HG02973 (cell line): ENCODE data around the gene KCTD10.
"Not testable (repeated sequence)": the region's sequence is repeated elsewhere in the genome, so short reads cannot be mapped to it uniquely, and the experiment has no call there.

Experiments
- ATAC-seq: cut with Tn5 transposase; IDR thresholded peaks from one replicate; pipeline ENCODE4 v1.9.1; 2021; ENCODE audit warnings: moderate library complexity; ENCODE audit not compliant: unreplicated experiment

The KCTD10 gene

DNA sequence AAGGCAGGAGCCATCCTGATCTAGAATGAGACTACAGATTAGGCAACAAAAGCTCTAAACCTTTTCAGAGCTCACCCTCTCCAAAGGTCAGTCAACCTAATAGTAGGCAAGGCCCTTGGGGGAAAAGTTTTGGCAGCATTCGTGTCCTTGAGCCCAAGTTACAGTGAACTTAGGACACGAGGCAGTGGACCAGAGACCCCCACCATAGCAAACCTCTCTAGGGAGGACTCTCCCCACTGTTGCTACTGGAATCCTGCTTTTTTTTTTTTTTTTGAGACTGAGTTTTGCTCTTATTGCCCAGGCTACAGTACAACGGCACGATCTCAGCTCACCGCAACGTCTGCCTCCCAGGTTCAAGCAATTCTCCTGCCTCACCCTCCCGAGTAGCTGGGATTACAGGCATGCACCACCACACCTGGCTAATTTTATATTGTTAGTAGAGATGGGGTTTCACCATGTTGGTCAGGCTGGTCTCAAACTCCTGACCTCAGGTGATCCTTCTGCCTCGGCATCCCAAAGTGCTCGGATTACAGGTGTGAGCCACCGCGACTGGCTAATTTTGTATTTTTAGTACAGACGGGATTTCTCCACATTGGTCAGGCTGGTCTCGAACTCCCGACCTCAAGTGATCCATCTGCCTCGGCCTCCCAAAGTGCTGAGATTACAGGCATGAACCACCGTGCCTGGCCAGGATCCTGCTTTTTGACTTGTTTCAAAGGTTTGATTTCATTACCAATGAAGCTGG is 3.4 kb downstream of the KCTD10 start:
- ATAC-seq, result not testable (repeated sequence)

DNA sequence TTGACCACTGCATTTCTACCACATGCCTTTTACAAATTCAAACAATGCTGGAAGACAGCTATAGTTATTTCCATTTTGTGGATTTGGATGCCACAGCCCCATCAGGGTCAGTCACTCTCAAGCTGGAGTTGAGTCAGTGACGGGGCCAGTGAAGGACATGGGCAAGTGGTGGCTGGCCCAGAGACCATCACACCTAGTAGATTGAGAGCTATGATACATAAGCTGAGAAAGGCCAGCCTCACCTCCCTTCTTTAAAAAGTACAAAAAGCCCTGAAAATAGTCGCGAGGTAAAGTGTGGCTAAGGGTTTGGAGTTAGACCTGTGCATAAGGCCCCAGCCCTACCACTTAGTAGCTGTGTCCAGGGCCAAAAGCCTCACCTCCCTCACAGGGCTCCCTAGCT is 4.1 kb downstream of the KCTD10 start:
- ATAC-seq, result no peak

DNA sequence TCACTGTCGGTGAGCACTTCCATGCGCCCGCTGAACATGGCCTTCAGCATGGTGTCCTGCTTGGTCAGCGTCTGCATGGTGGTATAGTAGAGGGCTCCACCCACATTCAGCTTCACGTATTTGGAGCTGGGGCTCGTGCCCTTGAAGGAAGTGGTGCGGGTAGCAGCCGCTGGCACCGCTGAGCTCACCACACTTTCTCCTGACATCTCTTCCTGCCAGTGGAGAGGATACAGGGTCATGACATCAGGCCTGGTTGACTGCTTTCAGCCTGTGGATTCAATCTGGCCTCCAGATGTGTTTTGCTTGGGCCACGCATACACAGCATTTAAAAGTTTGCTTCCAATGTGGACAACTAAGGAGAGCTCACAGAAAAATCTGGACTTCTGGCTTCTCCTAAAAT is 7.6 kb downstream of the KCTD10 start:
- ATAC-seq, result no peak

DNA sequence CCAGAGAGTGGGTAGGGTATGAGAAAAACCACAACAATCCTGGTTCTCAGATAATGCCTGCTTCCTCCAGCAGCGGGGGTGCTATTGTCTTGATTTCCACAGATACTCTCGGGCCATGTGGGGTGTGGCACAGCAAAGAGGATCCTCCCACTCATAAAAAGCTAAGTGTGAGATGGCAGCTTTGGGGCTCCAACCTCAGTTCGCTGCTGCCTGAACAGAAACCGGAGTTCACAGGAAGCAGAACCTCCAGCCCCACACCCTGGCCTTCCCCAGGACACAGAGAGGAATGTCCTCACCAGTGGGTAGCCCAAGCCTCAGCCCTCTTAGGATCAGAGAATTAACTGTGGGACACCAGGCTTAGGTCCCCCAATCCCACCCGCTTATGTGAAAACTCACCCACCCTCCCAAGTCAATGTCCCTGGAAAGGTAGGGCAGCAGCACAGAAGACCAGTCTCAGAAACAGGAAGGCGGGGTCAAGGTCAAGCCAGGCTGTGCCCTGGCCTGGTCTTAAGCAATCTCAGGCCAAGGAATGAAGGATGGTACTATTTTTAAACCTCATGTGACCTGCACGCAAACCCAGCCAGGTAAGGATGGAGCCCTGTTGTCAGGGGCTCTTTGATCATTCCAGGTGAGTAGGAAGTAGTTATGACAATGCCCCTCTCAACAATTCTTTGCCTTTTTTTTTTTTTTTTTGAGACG is 9.0 kb downstream of the KCTD10 start:
- no peak for ATAC-seq

DNA sequence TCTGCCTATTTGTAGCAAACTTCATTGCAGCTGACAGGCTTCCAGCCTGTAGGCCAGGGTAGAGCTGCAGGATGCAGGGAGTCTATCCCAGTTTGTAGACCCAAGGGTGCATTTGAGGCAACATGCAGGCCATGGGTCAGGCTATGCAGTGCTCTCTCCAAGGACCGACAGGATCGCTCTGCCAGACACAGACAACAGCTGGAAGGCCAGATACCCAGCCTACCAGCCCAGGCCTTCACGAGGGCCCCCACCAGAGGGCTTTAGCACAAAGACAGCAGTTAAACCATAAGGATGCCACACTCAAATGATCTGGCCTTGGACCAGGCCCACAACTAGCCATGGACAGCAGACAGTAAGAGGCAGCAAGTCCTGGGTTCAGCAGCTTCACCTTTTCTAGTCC is 10.3 kb downstream of the KCTD10 start:
- no peak for ATAC-seq

DNA sequence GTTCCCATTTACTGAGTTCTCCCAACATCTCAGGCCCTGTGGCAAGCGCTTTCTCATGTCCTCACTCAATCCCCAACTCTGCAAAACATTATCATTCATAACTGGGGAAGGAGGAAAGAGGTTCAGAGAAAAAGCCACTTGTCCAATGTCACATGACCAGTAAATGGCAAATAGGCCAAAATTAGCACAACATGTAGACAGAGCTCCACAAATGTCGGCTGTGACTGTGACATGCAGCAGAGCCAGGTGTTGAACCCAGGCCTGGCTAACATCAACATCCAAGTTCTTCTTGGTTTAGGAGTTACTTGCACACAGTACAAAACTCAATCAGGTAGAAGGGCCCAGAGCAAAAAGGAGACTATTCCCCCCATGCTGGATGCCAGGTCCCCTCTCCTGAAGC is 10.8 kb downstream of the KCTD10 start:
- no peak for ATAC-seq

DNA sequence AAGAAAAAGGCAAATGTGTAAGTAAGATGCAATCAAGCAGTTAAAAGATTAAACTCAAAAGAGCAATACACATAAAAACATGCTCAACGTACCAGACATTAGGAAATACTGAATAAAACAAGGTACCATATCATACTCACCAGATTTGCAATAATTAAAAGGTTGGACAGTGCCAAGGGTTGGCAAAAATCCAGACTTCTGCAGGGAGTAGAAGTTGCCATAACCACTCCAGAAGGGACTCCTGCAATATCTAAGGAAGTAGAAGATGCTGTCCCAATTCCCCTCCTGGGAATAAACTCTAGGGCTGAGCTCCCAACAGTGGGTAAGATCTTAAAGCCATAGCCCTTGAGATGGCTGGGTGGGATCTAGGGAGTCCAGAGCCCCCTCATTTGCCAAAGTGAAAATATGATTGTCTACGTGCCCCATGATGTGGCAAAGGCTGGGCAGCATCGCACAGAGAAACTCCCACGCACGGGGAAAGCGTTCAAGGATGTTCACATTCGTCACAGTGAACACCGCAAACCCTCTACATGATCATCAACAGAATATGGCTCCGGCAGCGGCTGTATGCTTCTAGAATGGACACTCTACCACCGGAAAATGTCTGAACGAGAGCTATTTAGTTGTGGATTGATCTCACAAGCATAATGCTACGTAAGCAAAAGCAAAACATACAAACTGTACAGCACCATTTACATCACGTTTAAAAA is 12.3 kb downstream of the KCTD10 start:
- no peak for ATAC-seq

DNA sequence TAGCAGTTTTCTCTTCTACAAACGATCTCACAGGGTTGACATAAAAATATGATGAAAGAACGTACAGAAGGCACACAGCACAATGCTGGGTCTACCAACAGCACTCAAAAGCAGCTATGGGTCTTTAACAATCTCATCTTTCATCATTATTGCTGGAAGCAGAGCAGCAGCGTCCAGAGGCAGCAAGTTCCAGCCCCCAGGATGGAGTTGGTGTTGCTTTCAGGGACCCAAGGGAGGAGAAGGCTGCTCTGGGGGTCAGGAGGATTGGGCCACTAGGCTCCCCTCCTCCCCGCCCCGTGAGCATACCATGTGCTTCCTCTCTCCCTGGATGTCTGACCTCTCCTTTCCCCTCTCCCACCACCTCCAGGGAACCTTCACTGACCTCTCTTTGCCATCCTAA is 13.3 kb downstream of the KCTD10 start:
- no peak for ATAC-seq

DNA sequence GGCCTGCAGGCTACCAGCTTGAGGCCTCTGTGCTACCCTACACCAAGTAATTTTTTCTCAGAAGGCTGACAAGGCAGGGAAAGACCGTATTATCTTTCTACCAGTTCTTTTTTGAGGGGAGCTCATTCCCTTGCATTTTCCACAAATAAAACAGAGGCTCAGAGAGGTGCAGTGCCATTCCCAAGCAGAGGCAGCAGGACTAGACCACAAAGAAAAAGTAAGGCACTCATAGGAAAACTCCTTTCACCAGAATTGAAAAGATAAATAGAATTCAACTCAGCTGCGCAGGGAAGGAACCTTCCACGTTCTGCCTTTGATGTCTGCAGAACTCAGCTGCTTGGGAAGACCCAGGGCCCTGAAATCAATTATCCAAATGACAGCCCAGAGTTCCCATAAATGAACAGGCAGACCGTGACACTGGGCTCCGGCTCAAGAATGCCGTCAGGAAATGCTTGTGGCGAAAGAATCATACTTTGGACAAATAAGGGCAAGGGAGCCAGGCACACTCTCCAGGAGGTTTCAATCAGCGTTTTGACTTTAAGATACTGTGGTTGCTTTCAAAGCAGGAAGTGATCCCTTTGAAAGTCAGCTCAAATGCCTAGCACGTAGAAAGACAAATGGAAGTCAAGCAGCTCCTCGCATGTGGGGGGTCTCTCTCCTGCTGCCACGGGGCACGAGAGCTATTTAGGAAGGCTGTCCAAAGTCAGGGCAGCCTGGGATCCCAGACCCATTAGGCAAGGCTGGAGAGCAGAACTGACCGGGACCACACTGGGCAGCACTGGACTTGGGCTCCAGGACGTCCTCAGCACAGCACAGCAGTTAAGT is 14.0 kb downstream of the KCTD10 start:
- ATAC-seq, result no peak

DNA sequence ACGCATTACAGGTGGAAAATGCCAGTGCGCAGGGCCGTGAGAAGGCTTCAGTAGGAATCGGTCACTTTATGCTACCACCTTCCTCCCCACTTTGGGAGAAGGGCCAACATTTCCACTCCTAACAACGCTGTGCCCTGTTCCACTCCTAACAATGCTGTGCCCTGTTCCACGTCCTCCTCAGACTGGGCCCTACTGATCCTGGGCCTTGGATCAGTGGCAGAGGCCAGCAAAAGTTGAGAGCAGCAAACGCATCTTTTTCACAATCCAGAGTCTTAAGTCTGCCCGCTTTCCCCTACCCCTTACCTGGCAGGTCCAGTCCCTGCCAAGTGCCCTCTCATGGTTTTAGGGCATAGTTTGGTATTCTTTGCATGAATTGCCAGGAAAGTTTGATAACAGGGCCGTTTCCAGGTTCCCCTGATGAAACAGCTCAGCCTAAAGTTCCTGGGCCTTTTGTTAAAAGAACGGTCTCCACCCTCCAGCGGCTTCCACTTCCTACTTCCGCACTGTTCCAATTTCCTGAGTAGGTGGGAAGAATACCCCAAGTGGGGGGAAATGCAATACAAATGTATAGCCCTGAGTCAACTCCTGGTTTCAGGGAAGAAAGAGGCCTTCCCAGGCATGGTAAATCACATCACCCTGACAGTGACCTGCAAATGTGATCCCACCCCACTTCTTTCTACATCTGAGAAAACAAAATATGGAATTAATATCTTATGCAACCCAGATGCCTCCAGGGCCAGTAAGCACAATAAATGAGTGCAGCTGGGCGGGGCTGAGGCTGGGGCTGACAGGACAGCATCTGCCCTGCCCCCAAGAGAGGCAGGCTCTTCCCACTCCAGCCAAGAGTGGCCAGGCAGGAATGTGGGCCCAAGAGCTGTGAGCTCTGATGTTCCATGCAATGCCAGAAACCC is 15.0 kb downstream of the KCTD10 start:
- no peak for ATAC-seq

DNA sequence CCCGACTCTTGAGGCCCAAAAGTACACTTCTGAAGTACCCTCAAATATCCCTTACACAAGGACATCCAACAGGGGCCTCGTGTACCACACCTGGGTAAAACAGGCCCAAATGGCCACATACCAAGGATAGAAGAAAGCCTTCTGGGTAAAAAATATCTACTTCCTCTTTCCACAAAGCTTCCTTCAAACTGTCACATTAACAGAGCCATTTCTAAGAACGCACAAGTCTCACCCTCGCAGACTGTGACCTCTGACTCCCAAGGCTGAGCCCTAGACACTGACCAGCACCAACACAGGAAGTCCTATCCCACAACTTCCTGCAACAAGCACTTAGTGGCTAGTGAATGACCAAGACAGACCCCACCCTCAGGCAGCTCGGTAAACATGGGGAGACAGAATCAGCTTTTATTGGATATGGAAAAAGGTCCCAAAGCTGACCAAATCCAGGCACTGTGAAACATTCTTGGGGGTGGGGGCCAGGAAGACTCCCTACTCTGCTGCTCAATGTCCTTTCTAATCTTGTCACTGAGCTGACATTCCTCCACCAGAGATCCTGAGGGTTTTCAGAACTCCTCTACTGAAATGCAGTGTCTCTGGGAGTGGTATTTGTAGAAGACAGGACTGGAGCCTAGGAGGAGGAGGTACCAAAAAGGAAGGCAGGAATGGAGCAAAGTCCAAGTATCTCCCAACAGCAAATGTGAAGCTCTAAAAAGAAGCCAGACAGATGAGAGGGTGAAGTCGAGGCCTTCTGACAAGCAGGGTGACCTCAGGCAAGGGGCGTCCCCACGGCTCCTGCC is 15.9 kb downstream of the KCTD10 start:
- no peak for ATAC-seq

DNA sequence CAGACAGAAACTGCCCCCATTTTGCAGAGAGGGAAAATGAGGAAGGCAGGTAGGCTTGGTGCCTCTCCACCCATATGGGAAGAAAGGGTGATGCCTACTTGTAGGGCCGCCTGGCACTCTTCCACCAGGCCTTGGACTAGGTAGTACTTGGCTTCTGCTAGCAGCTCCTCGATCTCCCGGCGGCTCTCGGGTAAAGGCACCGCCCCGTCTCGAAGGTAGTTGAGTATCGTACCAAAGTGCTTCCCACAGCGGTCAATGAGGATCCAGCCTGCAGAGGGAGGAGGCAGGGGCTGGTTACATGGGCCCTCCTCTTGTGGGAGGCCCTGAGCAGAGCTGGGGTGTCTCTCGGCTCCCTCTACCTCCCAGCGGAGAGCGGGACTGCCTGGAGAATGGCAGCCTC is 16.6 kb downstream of the KCTD10 start:
- no peak for ATAC-seq

DNA sequence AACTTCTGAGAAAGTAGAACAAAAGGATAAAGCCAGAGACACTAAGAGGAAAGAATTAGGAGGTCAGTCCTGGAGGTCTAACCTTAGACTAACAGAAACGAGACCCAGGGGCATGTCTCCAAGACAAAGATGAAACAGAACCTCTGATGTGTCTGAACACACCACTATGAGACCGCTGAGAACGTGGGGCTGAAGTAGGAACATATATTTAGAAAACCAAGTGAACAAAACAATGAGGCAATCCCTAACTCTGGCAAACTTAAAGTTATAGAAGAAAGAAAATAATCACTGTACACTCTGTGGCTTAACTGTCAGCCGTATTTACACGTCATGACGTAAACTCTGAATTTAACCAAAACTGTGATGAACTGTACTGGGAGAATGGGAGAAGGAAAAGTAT is 17.9 kb downstream of the KCTD10 start:
- no peak for ATAC-seq

DNA sequence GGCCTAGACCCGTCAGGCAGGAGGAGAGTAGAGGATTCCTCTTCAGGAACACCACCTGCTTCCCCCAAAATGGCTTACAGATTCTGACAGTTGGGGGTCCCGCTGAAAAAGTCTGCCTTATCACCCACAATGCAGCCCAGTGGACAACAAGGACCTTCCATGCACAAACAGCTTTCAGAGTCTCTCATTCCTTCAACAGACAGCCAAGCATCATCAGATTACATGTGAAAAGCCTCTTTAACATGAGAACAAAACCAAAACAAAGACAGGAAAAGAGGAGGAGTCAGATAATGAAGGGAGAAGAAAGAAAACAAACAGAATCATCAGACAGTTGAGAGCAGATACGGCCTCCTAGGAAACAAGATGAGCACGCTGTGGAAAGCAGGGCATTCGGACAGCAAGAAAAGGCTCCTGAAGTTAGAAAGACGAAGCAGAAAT is 18.3 kb downstream of the KCTD10 start:
- ATAC-seq, result no peak

DNA sequence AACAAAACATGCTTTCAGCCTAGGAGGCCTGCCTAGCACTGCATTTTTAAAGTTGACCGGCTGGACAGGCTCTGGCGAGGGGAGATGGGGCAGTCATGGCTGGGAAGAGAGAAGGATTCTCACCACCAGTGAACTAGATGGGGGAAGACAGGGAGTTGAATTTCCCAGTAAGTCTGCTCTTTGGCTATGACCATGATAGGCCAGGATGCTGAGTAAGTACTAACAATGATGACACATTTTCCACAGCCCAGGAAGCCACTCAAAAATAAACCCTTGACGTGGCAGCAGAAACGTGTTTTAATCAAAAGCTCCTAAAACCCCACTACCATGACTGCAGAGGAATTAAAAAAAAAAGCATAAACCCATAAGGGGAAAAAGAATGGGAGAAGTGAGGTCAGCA is 19.0 kb downstream of the KCTD10 start:
- ATAC-seq, result no peak

DNA sequence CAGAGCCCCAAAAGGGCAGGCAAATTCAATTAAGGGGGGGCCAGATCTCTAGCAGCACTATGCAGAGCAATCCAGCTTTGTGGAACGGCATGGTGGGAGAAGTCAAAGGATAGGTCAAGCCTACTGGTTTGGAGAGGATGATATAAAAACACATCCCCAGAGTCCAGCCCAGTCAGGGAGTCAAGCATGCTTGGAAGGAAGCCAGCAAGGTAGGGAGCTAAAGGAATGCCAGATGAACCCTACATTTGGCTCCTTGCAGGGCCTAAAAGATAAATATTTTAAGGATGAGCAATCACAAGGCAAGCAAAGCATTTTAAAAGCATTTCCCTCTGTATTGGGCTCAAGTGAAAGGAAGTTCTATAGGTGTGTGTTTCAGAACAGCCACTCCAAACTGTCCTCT is 21.4 kb downstream of the KCTD10 start:
- ATAC-seq, result no peak

DNA sequence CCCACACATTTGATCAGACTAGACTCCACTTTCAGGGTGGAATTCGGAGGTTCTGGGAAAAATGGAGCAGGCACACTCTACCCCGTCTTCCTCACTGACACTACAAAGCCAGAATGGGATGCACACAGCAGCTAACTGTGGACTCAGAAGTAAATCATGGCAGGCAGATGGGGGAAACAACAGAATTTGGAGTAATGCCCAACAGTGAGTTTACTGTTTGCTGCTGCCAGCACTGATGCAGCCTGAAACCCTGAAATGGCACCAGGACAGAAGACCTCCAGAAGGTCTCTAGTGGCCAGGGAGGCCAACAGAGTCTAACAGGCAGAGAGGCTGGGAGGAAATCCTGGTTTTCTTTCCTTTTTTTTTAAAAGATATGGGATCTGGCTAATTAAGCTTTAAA is 24.6 kb downstream of the KCTD10 start:
- ATAC-seq, result no peak

DNA sequence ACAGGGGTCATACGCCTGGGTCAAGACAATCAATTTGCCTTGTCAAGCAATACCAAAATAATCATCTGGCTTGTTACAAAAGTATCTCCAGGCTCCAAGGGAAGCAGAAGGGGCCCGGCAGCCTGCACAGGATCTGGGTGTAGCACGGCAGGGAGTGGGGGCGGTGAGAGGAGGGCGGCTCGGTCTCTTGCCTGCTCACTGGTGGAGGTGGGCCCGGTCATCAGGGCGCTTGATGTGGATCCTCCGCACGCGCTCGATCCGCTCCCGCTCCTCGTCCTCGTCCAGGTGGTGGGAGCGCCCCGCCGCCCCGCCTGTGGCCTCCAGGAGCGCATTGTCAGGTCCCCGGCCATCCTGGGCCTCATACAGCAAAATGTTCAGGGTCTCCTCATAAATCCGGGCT is 25.7 kb downstream of the KCTD10 start:
- no peak for ATAC-seq

DNA sequence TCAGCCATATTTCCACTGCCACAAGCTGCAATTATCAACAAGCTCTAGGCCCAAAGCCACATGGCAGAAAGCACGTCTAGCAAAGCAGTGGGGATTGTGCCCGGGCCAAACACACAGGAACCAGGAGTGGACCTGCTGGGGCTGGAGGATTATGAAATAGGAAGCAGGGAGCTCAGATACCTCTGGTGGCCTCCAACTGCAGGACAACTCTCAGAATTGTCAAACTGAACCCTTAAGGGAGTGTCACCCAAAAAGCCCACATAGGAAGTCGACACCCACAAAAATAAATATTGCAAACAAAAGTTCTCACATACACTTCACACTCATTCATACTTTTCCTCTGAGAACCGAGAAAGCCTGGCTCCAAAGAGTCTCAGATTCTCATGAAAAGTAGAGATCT is 26.1 kb downstream of the KCTD10 start:
- ATAC-seq, result no peak
